Stimulated activated CD4-positive, alpha-beta T cell treated with anti-CD3 and anti-CD28 coated beads, Interleukin-1b, Interleukin-23, amount 100 ng/mL, for 24 hours (primary cell): ENCODE results near the gene SPATS2.

Source experiments
- DNase-seq, 4 experiments: peaks; one replicate each; pipeline ENCODE4 v3.0.0-alpha.2; 2020; ENCODE audit warnings: low read depth in 4 of 4, low spot score in 1 of 4

SPATS2 gene

DNA sequence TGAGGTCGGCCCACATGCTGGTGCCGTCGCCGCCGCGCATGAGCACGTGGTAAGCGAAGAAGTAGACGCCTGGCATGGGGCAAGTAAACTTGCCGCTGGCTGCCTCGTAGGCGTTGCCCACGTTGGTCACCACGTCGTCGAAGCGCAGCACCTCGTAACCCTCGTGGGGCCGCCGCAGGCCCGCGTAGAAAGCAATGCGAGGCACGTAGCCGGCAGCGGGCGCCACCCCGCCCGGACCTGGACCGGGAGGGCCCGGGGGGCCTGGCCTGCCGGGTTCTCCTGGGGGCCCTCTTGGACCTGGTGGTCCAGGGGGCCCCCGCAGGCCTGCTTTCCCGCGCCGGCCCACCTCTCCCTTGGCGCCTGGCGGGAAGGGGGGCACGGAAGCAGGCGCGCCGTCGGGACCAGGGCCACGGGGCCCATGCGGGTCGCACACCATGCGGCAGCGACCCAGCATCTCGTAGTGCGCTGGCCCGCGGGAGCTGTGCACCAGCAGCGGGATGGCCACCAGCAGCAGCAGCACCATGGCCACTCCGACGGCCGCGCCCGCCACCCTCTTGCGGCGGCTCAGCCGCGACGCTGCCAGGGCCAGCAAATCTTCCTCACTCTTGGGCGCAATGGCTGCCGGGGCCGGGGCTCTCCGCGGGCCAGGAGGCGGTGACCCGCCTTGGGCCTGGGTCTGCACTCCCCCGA lies 31.2 kb upstream of the SPATS2 start:
- DNase-seq: no peak

DNA sequence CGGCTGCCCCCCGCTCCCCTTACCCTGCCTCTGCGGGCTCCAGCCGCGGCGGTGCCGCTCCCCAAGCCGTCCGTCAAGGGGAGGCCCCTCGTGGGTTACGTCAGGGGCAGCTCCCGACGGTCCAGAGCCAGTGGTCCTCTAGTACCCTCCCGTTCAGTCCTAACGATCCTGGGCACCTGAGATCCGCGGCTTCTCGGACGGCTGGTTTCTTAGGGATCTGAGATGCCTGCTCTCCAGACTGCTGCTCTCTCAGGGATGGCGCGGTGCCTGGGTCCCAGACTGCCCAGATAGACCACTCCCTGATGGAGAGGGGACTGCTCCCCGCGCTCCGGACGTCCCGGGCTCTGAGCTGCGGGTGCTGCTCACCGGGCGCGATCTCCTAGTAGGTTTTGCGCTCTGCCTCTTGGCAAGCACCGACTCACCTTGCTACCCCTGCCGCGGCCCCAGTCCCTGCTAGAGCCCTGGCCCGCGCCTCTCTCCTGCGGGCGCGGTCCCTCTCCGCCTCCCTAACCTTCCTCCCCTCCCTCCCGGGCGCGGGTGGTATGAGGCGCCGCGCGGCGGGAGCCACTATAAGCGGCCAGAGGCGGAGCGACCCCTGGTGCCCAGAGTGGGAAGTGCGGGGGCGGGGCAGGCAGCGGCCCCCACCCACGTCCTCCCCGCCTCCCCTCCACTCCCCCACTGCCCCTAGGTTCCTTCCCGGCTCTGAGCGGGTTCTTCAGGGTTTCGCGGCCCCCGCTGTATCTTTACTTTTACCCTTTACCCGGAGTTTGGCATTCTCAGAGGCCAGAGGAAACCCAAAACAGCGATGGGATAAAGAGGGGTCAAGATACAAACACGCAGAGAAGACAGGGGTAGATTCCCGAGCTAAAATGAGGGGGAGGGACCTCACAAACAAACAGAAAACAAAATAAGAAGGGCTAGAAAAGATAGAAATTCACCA lies 30.3 kb upstream of the SPATS2 start, which contains the start of gene C1QL4:
C1QL4 (minus strand) TSS at position 544 of the 940 bp plus-strand sequence. CDS start 711 bp downstream, outside the sequence.
- peak; percentile 74 to 89 (median 82) for DNase-seq

DNA sequence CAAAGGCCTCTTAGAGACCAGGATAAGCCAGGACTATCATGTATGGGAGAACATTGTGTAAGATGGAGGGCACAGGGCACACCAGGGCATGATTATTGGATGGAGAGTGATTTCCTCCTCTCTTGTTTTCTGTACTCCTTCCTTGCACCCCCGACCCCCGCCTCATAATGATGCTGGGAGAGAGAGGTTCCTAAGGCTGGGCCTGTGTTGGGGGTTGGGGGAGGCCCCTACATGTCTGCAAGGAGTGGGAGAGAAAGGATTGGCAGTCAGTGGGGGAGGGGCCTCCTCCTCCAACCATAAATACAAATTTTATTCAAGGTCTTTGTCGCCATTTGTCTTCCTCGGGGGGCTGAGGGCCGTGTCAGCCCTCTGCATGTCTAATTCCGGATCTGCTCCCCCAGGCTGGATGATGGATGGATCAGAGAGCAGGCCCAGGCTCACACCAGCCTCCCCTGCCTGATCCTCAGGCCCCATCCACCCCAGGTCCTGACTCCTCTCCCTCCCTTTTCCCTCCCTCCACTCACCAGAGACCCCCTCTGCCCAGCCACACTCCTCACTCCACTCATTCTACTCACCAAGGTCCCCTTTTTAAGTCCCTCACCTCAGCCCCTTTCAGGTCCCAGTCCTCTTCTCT lies 28.3 kb upstream of the SPATS2 start:
- no peak for DNase-seq

DNA sequence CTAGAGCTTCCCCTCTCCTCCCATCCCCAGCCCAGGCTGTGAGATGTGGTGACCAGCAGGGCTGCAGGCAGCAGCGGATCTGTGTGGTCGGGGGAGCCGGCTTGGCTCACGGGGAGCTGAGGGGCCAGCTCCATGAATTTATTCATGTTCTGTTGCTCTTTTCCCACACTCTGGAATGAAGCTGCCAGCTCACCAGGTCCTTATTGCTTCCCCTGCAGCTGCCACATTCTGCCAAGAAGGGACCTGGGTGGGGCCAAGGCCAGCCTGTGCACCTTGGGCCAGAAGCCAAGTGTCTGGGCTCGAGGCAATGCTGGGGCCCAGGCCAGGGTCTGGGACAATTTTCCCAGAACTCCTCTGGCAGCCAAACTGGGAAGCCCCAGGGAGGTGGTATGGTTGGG lies 27.8 kb upstream of the SPATS2 start:
- DNase-seq: no peak

DNA sequence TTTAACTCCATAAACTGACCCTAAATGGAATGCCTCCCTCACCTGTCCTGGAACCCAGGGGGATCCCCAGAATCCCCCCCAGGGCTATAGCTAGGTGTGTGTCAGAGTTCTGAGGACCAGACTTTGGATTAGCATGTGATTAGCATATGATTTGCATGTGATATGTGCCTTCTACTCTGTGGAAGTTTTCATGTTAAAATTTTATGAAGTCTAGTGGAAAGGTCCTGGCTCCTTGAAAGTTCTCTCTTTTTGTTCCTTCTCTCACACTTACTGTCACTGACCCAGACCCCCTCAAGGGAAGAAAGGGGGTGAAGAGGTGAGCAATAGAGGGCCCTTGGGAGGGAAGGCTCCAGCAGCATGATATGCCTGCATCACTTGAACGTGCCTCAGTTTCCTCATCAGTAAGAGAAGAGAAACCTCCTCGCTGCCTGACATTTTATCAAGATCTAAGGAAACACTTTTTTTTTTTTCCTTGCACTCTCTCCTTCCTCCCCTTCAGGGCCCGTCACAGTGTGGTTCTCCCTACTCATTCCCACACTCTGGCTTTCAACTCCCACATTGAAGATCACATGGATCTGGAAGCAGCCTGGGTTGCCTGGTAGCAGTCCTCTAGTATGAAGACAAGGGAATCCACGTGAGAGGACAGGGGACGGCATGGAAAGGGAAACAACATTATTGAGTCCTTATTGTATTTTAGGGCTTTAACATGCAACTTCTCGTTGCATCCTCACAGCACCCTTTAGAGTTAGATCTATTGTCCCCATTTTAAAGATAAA lies 27.0 kb upstream of the SPATS2 start:
- no peak for DNase-seq

DNA sequence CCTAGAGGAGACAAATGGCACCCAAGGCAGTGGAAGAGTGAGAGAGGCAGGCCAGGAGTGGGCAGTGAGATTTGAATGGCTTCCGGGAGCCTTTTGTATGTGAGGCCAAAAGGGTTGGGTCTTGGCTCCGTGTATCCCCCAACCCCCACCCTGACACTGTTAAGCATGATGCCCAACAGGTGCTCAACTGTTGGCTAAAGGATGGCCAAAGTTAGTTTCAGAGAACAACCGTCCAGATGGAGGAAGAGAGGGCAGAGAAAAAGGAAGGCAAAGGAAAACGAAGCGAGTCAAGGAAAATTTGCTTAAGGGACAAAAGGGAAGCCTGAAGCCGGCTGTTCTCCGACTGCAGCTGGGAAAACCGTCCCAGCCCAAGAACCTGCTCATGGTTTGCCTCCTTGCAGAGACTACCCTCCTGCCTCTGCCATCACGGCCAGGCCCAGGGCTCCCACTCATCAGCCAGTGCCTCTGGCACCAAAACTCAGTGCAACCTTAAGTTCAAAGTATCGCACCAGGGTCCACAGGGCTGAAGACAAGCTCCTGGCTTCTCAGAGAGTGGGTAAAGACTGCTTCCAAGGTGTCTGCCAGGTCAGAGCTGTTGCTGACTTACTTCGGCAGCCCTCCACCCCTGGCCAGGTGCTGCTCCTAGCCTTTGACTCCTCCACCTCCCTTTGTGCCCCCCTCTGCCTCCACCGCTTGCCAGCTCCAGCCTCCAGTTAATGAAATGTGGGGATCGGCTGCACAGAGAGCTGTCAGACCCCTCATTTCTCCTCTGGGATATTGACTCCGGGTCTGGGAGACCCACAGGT lies 26.1 kb upstream of the SPATS2 start:
- no peak for DNase-seq

DNA sequence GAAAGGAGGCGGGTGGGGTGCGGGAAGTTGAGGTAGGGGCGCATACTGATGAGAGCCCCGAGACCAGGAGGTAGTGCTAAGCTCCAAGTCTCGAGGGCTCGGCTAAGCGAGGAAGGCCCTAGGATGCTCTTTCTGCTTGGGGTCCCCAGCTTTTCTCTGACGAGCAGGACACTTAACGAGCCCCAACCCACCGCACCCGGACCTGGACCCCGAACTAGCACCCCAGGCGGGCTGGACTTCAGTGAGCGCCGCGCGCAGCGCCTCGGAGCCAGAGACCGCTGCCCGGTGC lies 25.5 kb upstream of the SPATS2 start:
- DNase-seq: no peak

DNA sequence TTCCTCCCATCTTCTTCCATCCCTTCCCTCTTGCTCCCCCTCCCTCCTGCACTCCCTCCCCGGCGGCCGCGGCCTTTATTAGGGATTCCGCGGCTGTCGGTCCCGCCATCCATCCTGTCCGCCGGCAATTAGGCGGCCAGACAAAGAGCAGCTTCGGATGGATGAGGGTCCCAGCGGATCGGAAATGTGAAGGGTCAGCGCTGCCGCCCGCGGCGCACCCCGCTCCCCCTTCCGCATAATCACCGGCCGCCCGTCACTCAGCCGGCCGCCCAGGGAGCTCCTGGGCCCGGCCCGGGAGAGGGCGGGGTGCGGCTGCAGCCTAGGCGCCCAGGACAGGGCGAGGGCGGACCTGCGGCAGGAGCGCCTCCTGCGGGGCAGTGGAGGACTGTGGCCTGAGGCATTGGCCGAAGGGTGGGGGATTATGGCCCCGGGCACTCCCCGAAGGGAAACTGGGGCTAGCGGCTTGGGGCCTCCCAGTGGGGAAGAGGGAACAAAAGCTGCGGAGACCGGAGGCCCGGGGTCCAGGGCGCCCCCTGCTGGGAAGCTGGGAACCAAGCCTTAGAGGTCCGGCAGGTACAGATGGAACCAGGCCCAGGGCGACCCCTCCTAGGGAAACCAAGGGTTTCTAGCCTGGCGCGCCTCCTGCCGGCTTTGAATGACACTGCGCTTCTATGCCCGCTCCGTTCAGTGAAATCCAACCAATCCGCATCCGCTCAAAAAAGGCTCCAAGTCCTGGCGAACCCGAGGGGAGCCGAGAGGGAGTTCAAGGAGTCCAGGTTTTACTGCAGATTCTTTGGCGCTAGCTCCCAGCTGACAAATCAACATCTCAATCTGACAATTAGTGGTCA lies 25.0 kb upstream of the SPATS2 start:
- peak; percentile 44 to 81 (median 68) for DNase-seq

DNA sequence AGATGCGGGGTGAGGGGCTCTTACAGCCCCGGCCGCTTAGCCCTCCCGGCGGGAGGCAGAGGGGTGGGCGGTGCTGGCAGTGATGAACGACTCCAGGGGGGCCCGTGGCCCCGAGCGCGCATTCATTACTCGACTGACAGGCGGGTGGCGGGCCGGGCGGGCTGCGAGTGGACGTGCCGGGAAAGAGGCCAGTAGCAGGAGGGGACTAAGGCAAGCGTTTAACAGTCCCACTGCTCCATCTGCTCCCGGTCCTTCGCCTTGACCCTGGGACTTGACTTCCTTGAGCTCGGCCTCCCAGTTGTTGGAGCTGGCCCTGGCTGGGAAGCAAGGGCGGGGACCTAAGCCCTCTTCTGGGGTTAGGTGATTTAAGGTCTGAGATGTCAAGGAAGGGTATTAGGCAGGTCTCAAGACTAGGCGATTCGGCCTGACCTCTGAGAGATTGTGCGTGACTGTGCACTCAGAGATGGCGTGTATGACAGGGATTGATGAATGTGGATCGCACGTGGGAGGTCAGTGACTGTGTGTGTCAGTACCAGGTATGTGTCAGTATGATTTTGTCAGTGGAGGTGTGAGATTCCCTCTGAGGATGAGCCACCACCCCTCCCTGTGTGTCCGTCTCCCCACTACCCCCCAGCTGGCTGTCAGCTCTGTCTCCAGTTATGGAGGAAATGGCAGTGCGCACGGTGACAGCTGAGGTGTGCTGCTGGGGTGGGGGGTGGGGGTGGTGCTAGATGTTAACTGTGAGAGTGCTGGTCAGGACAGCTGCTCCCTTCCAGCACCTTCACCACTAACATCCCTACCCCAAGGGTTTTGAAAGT lies 24.1 kb upstream of the SPATS2 start:
- peak in 1 of 4 experiments; percentile 36 for DNase-seq

DNA sequence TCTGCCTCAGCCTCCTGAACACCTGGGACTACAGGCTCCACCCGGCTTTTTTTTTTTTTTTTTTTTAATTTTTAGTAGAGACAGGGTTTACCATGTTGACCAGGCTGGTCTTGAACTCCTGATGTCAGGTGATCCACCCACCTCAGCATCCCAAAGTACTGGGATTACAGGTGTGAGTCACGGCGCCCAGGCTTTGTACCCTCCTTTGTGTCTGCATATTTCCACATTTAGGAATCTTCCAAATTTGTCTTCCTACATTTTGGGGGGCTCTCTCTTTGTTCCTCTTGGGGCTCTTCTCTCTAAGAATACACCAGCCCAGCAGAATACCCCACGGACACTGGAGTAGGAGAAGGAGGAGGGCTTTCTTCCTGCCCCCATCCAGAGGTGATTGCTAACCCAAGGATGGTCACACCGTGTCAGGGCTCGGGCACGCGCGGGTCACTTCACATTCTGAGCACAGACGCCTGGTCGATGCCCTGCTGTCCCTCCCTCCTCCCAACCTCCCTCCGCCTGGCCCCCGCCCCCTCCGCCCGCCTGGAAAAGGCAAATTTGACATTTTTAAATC lies 22.7 kb upstream of the SPATS2 start:
- no peak for DNase-seq

DNA sequence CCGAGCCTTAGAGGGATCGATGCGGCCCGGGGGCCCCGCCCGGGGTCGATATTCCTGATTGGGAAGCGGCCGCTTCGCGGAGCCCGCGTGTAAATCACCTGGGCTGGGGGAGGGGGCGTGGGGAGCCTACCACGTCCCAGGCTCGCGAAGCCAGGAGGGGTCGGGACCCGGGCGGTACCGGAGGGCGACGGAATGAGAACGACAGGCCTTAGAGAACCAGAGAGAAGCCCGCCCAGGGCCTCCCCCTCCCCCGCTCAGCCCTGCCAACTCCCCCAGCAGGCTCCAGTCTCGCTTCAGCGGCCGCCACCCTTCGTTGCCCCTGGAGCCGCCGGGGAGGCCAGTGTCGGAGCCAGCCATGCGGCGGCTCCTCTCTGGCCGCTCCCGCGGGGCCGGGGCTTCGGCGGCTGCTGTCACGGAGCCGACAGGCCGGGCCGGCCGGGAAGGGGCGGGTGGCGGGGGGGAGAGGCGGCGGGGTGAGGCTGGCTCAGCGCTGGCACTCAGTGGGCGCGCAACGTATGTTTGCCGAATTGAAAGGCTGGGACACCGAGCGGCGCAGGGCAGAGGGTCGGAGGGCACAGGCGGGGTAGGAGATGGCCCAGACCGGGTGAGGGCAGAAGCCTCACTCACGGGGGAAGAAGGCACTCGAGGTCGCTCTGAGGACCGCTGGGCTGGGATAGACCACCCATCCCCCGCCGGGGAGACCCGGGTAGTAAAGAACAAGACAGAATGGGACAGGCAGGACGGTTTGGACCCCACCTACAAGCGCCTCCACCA lies 22.0 kb upstream of the SPATS2 start:
- DNase-seq: no peak

DNA sequence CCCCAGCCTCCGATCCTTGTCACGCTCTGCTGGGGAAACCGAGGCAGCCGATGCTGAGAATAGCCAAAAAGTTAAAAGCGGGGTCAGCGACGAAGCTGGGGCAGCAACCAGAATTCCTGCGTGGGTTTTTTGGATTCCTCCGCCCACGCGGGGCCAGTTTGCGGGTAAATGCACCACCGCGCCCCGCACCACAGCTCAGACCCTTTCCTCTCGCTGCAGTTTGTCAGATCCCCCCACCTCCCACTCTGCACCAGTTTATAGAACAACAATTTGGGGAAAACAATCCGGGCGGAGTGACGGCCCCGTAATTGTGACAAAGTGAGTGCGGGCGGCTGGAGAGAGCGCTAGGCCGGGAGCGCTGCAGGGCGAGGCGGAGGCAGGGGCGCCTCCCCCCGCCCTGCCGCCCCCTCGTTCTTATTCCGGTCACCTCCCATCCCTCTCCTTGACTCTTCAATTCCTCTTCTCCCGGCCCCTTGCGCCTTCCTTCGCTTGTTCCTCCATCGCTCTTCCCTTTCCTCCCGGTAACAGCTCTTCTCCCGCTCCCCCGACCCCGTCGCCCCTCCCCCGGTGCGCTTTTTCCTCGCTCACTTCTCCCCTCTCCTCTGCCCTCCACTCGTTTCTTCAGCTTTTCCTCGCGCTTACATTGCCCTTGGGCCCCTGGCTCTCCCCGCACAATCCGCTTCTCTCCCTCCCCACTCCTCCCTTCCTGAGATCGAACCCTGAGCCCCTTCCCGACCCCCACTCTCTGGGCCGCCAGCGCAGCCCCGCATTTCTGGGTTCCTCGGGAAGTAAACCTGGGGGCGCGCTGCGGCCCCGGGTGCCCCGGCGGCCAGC lies 21.2 kb upstream of the SPATS2 start:
- DNase-seq: no peak

DNA sequence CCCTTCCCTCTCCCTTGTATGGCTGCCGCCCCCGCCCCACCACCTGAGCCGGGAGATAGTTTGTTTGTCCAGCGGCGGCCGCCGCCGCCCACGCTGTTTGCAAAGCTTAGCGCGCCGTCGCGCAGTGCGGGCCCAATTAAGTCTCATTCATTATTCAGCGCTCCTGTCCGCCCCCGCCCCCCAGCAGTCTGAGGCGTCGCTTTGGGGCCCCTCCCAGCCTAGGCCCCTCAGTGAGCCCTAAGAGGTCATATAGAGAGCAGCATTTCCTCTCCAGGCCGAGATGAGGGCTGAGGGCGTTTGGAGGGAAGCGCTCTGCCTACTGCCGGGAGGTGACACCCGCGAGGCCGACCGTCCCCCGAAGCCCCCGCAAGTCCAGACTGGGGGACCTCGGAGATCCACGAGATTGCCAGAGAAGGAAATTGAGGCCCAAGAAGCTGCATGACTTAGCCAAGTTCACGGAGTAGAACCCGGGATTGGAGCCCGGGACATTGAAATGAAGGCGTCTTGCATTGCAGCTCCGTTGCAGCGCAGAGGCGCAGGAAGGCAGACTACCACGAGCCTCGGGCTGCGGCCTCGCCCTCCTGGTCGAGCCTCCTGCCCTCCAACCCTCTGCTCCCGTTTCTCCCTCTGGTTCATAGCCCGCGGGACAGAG lies 20.5 kb upstream of the SPATS2 start, which contains the start of gene DNAJC22:
DNAJC22 (plus strand) TSS at position 230 of the 652 bp plus-strand sequence. CDS start 1,985 bp downstream, outside the sequence.
- DNase-seq: no peak

DNA sequence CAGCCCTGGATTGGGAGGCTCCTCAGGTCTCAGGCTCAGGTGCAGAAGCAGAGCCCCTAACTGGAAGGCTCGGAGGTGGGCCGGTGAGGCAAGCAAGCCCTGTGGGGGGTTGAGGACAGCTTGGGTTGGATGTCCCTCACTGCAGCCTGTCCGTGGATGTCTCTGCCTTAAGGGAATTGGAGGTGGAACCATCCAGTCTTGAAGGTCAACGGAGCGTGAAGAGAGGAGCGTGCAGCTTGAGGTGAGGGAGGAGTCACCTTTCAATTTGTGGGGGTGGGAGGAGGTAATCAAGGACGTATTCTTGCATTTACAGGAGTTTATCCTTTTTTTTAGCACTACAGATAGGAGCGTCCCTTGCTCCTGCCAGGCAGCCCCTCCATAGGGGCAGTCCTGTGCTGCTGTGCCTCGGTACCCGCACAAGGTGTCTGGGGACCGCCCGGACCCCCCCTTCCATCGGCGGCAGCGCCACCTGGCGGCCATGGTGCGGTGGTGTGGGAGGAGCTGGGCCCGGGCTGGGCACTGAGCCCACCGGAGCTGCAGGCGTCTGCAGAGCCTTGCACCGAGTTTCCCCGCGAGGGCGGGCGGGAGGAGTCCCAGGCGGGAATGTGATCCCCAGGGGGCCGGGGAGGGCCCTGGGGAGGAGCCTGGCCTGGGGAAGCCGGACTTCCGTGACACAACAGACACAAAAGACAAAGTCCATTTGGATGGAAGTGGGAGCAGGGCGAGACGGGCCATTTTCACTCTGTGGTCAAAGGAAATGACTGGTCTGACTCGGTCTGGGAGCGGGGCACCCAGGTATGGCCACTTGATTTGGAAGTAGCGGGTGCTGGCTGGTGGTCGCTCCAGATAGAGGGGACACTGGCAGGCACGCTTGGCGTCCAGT lies 19.7 kb upstream of the SPATS2 start:
- peak; percentile 57 to 64 (median 62) for DNase-seq

DNA sequence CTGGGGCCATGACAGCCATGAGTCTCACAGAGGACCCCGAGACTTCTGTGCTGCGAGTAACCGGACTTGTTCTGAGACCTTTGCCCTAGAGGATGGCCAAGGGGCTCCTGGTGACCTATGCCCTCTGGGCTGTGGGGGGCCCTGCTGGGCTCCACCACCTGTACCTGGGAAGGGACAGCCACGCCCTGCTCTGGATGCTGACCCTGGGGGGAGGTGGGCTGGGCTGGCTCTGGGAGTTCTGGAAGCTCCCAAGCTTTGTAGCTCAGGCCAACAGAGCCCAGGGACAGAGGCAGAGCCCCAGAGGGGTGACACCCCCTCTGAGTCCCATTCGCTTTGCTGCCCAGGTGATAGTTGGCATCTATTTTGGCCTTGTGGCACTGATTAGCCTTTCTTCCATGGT lies 18.5 kb upstream of the SPATS2 start:
- DNase-seq: no peak
